Liver (tissue), 9 donors: ENCODE results near the gene POLN. TPM values are rescaled to one million over a fixed set of nuclear protein-coding genes. Genes with fewer than 3 reads are reported as not detected.

Experiments
- DNase-seq: peaks from one replicate; pipeline ENCODE4 v3.0.0-alpha.2; 2017; ENCODE audit warnings: low spot score
- H3K27ac ChIP-seq, 2 donors: one replicate each; pipeline ENCODE4 v1.7.0; 2013; ENCODE audit warnings: inconsistent platforms in 2 of 2, low read length in 2 of 2, control low read depth in 1 of 2, low read depth in 1 of 2, mild to moderate bottlenecking in 1 of 2
- H3K27me3 ChIP-seq, 4 donors: one replicate each; pipeline versions ENCODE4 v1.6.1 to v1.7.0; 2013; ENCODE audit warnings: low read length in 3 of 4, inconsistent platforms in 1 of 4, mild to moderate bottlenecking in 1 of 4, moderate library complexity in 1 of 4; ENCODE audit not compliant: control insufficient read depth in 4 of 4, insufficient read depth in 4 of 4
- H3K36me3 ChIP-seq, 4 donors: one replicate each; pipeline versions ENCODE4 v1.6.1 to v1.7.0; 2013; ENCODE audit warnings: low read length in 3 of 4, mild to moderate bottlenecking in 3 of 4, low read depth in 1 of 4, moderate library complexity in 1 of 4; ENCODE audit not compliant: control insufficient read depth in 4 of 4, insufficient read depth in 3 of 4
- H3K4me1 ChIP-seq, 4 donors: one replicate each; pipeline versions ENCODE4 v1.6.1 to v1.7.0; 2013; ENCODE audit warnings: low read length in 3 of 4, mild to moderate bottlenecking in 3 of 4, moderate library complexity in 1 of 4; ENCODE audit not compliant: control insufficient read depth in 4 of 4, insufficient read depth in 4 of 4
- H3K4me3 ChIP-seq, 3 donors: one replicate each; pipeline versions ENCODE4 v1.6.1 to v1.7.0; 2013; ENCODE audit warnings: low read length in 3 of 3, control low read depth in 1 of 3, low read depth in 1 of 3, mild to moderate bottlenecking in 1 of 3
- H3K9ac ChIP-seq, 2 donors: one replicate each; pipeline ENCODE4 v1.7.0; 2013; ENCODE audit warnings: low read length in 2 of 2, mild to moderate bottlenecking in 2 of 2, moderate library complexity in 2 of 2, control low read depth in 1 of 2, low read depth in 1 of 2
- H3K9me3 ChIP-seq, 4 donors: one replicate each; pipeline versions ENCODE4 v1.6.1 to v1.7.0; 2013; ENCODE audit warnings: low read length in 3 of 4; ENCODE audit not compliant: control insufficient read depth in 4 of 4
- ATF3 ChIP-seq: IDR thresholded peaks from 2 replicates; pipeline ENCODE4 v1.6.1; 2016; ENCODE audit warnings: antibody characterized with exemption
- EGR1 ChIP-seq, 2 donors: IDR thresholded peaks; 2 replicates each; pipeline ENCODE4 v1.6.1; 2016 to 2018; ENCODE audit warnings: antibody characterized with exemption in 2 of 2, low read depth in 2 of 2
- FOXA2 ChIP-seq: IDR thresholded peaks from 2 replicates; pipeline ENCODE4 v1.6.1; 2016; ENCODE audit warnings: antibody characterized with exemption
- GABPA ChIP-seq, 2 donors: IDR thresholded peaks in 1 of 2; conservative IDR thresholded peaks in 1 of 2; 2 replicates each; pipeline ENCODE4 v1.6.1; 2016; ENCODE audit warnings: antibody characterized with exemption in 2 of 2, mild to moderate bottlenecking in 1 of 2, moderate library complexity in 1 of 2
- HNF4A ChIP-seq, 2 donors: conservative IDR thresholded peaks; 2 replicates each; pipeline ENCODE4 v1.6.1; 2016; ENCODE audit warnings: antibody characterized with exemption in 2 of 2, mild to moderate bottlenecking in 2 of 2
- HNF4G ChIP-seq: IDR thresholded peaks from 2 replicates; pipeline ENCODE4 v1.6.1; 2016; ENCODE audit warnings: antibody characterized with exemption
- JUND ChIP-seq, 2 donors: IDR thresholded peaks; 2 replicates each; pipeline ENCODE4 v1.6.1; 2016; ENCODE audit warnings: antibody characterized with exemption in 2 of 2
- NR2F2 ChIP-seq: IDR thresholded peaks from 2 replicates; pipeline ENCODE4 v1.6.1; 2016; ENCODE audit warnings: antibody characterized with exemption
- RAD21 ChIP-seq, 2 donors: IDR thresholded peaks; 2 replicates each; pipeline ENCODE4 v1.6.1; 2016; ENCODE audit warnings: antibody characterized with exemption in 2 of 2, mild to moderate bottlenecking in 2 of 2
- REST ChIP-seq: IDR thresholded peaks from 2 replicates; pipeline ENCODE4 v1.6.1; 2016; ENCODE audit warnings: antibody characterized with exemption, mild to moderate bottlenecking
- RXRA ChIP-seq, 2 donors: IDR thresholded peaks; 2 replicates each; pipeline ENCODE4 v1.6.1; 2017 to 2018; ENCODE audit warnings: antibody characterized with exemption in 2 of 2, mild to moderate bottlenecking in 1 of 2
- TAF1 ChIP-seq: conservative IDR thresholded peaks from 2 replicates; pipeline ENCODE4 v1.6.1; 2016; ENCODE audit warnings: antibody characterized with exemption, mild to moderate bottlenecking
- YY1 ChIP-seq: IDR thresholded peaks from 2 replicates; pipeline ENCODE4 v1.6.1; 2016; ENCODE audit warnings: antibody characterized with exemption, mild to moderate bottlenecking
- WGBS: extraction: QIAGEN DNeasy Blood & Tissue Kit; methylation state at CpG from one replicate; pipeline ENCODE4 v1.1.7; 2013; 5-methylcytosine and 5-hydroxymethylcytosine counted together
- polyA plus RNA-seq, 2 donors: library from polyadenylated mRNA; stranded (reverse) in 1 of 2; unstranded in 1 of 2; fragments of 200-250 nt in 1 of 2; fragments of >200 nt in 1 of 2; fragmentation: Nextera tagmentation in 1 of 2; extraction: Ambion mirVana in 1 of 2; gene quantifications; one replicate each; pipeline versions ENCODE4 v1.2.1 to v1.2.3, GENCODE V29; 2013 to 2015
- total RNA-seq, 2 donors: library from RNA; depleted of rRNA; stranded (reverse); fragments of >200 nt; gene quantifications; one replicate each; pipeline ENCODE4 v1.2.3, GENCODE V29; 2014
- TF ChIP-seq, protein P1 (sequence below): IDR thresholded peaks from 2 replicates; pipeline ENCODE4 v1.6.1; 2016; ENCODE audit warnings: antibody characterized with exemption
- donor health status: healthy.
- donor health status: healthy.
- donor health status: healthy.
- donor health status: healthy.
- donor health status: healthy.

The POLN gene
- total and polyA plus RNA-seq, 4 donors = 0.44 to 2.3 (median 1.4) TPM

DNA sequence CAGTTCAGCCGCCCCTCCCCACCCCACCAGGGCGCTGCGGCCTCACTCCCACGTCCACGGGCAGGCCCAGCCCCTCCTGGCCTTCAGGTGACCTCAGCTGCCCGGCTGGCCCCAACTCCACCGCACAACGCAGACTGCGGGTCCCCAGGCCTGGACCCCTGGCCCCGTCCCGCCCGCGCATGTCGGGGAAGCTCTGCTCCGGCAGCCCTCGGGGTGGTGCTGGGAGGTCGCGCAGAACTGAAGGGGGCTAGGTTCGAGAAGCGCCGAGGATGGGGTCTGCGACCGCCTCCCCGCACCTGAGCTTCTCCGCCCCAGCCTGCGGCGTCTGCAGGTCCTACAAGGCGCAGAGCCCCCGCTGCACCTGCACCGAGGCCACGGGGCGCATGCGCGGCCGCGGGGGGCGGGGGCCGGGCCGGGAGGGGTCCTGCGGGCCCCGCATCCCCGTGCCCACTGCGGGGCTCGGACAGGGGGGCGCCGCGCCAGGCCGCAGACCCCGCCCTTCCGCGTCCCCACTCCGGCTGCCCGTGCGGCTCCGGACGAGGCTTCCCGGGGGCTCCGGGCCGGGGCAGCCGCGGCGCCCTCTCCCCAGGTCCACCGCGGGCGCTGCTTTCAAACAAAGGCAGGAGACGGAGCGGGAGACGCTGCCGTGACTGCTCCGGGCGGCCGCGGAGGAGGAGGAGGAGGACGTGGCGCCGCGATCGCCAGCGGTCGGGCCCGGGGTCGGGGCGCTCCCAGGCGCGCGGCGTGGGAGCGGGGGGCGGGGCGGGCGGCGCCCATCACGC lies 183.5 kb downstream of the POLN start (continued):
- TF ChIP-seq GABPA (IDR thresholded peaks at IDR 0.05 in 1 of 2, conservative IDR thresholded peaks at IDR 0.05 in 1 of 2) (no peak), HNF4G (no peak), YY1 (no peak), HNF4A (conservative IDR thresholded peaks at IDR 0.05) (no peak)

DNA sequence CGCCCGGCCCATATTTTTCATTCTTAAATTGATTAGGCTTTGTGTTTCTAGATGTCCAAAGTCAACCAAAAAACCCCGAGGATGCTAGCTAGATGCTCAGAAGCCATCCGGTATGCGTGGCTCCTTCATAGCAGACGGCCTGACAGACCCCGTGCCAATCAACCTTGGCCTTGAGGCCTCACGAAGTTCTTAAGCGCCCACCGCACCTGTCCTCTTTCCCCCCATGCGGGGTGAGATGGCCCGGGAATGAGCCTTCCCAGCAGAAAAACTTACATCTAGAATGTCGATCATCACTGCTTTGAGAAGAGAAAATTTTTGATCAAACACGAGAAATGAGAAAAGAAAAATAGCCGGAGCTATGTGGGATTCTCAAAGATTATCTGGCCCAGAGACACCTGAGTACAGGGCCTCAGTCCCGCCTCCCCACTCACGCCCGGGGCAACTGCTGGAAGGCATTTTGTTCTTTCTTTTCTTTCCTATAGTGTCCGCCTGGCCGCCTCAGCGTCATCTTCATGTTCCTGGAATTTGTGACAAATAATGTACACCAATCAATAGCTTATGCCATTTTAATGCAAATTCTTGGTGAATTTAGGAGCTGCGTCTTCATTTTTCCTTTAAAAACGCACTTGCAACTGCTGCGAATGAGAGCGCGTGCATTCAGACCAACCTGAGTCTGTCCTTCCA lies 184.4 kb downstream of the POLN start:
- peaks cover 0 to 14% (median 4%) of the 10 kb centered on the region in 4 donors for H3K27me3 ChIP-seq
- no peak for DNase-seq
- H3K4me3 ChIP-seq = no peak overlapping the region
- WGBS = 75% methylated on average over 26 of the region's 26 CpGs
- H3K36me3 ChIP-seq = no peaks in the 10 kb centered on the region
- H3K27ac ChIP-seq = no peak overlapping the region
- H3K9me3 ChIP-seq = no peaks in the 10 kb centered on the region
- TF ChIP-seq RAD21 (IDR thresholded peaks at IDR 0.05) (no peak), REST (no peak), TAF1 (no peak), JUND (IDR thresholded peaks at IDR 0.05) (no peak), ATF3 (no peak), EGR1 (IDR thresholded peaks at IDR 0.05; ENCODE audit: low read depth in 2 of 2) (no peak), HNF4G (no peak), RXRA (IDR thresholded peaks at IDR 0.05) (no peak), FOXA2 (no peak), GABPA (IDR thresholded peaks at IDR 0.05 in 1 of 2, conservative IDR thresholded peaks at IDR 0.05 in 1 of 2) (no peak)
- TF ChIP-seq, protein P1, sequence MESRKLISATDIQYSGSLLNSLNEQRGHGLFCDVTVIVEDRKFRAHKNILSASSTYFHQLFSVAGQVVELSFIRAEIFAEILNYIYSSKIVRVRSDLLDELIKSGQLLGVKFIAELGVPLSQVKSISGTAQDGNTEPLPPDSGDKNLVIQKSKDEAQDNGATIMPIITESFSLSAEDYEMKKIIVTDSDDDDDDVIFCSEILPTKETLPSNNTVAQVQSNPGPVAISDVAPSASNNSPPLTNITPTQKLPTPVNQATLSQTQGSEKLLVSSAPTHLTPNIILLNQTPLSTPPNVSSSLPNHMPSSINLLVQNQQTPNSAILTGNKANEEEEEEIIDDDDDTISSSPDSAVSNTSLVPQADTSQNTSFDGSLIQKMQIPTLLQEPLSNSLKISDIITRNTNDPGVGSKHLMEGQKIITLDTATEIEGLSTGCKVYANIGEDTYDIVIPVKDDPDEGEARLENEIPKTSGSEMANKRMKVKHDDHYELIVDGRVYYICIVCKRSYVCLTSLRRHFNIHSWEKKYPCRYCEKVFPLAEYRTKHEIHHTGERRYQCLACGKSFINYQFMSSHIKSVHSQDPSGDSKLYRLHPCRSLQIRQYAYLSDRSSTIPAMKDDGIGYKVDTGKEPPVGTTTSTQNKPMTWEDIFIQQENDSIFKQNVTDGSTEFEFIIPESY = no peak
- peaks cover 0 to 16% (median 7%) of the 10 kb centered on the region in 4 donors for H3K4me1 ChIP-seq
- no peak overlapping the region for H3K9ac ChIP-seq

DNA sequence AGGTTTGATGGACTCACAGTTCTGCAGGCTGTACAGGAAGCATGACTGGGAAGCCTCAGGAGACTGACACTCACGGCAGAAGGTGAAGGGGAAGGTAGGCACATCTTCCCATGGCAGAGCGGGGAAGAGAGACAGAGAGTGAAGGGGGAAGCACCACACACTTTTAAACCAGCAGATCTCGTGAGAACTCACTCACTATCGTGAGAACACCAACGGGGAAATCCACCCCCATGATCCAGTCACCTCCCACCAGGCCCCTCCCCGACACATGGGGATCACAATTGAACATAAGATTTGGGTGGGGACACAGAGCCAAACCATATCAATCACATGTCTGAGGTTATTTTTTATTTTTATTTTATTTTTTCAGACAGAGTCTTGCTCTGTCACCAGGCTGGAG lies 187.7 kb downstream of the POLN start:
- TF ChIP-seq NR2F2 (no peak), REST (no peak)
- Histone ChIP-seq H3K9ac (no peak overlapping the region), H3K27me3 (peaks cover 0 to 9% (median 5%) of the 10 kb centered on the region in 4 donors), H3K4me3 (no peak overlapping the region), H3K36me3 (no peaks in the 10 kb centered on the region), H3K27ac (no peak overlapping the region), H3K9me3 (no peaks in the 10 kb centered on the region), H3K4me1 (peaks cover 0 to 5% (median 2%) of the 10 kb centered on the region in 4 donors)
- 74% methylated on average over 6 of the region's 6 CpGs for WGBS
- DNase-seq = no peak
